Right atrium auricular region (tissue), 2 donors: ENCODE data around the gene RBM6. TPM values are rescaled to one million over a fixed set of nuclear protein-coding genes. Genes with fewer than 3 reads are reported as not detected.
"Not testable (repeated sequence)": the region's sequence is repeated elsewhere in the genome, so short reads cannot be mapped to it uniquely, and the experiment has no call there.

Source experiments
- DNase-seq: peaks from one replicate; pipeline ENCODE4 v3.0.0-alpha.2; 2019; ENCODE audit warnings: low spot score
- H3K27ac ChIP-seq, 2 donors: fragments of 200-600 bp; sonication (generic); 1 replicate in 1 of 2; 2 replicates in 1 of 2; pipeline ENCODE4 v1.5.1; 2016 to 2019
- H3K27me3 ChIP-seq, 2 donors: fragments of 200-600 bp; sonication (generic); one replicate each; pipeline versions ENCODE4 v1.5.1 to v1.6.0; 2017 to 2019
- H3K36me3 ChIP-seq: fragments of 200-600 bp; sonication (generic); one replicate; pipeline ENCODE4 v1.5.1; 2016
- H3K4me1 ChIP-seq, 2 donors: fragments of 200-600 bp; sonication (generic); one replicate each; pipeline versions ENCODE4 v1.5.1 to v1.6.0; 2017 to 2019
- H3K4me3 ChIP-seq, 2 donors: fragments of 200-600 bp; sonication (generic); 1 replicate in 1 of 2; 2 replicates in 1 of 2; pipeline ENCODE4 v1.5.1; 2017 to 2019; ENCODE audit warnings: mild to moderate bottlenecking in 1 of 2, moderate library complexity in 1 of 2
- H3K9me3 ChIP-seq, 2 donors: fragments of 200-600 bp; sonication (generic); one replicate each; pipeline ENCODE4 v1.5.1; 2019
- total RNA-seq, 2 donors: library from RNA; depleted of rRNA; stranded (reverse); fragments of >200 nt; gene quantifications; one replicate each; pipeline ENCODE4 v1.1.0, GENCODE V29; 2016
- TF ChIP-seq, protein P1 (sequence below), 2 donors: fragments of 200-600 bp; sonication (generic); IDR thresholded peaks; one replicate each; pipeline ENCODE4 v1.5.1; 2019; ENCODE audit warnings: antibody characterized with exemption in 2 of 2

RBM6 gene
- total RNA-seq, 2 donors from 2014 or later = 34.6 to 38.0 TPM

DNA sequence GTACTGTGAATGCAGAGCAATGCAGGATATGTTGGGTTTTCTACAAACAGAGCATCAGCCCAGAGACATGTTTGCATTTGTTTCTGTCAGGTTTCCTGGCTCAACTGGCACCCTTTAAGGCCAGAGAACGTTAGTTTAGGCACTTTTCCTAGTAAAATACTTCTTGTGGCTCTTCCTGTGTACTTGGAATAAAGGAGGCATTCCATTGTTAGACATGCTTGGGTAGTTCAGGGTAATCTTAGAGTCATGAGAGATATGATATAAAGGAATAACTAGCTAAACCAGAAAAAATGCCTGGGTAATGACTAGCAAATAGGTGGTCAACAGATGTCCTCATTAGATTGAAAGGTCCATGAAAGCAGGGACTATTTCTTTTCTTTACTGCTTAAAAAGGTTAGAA is 88.4 kb downstream of the RBM6 start:
- Histone ChIP-seq H3K27ac (no peak overlapping the region), H3K4me3 (no peak overlapping the region), H3K36me3 (no peaks in the 10 kb centered on the region), H3K9me3 (no peaks in the 10 kb centered on the region), H3K27me3 (no peaks in the 10 kb centered on the region), H3K4me1 (no peaks in the 10 kb centered on the region)
- TF ChIP-seq, protein P1, sequence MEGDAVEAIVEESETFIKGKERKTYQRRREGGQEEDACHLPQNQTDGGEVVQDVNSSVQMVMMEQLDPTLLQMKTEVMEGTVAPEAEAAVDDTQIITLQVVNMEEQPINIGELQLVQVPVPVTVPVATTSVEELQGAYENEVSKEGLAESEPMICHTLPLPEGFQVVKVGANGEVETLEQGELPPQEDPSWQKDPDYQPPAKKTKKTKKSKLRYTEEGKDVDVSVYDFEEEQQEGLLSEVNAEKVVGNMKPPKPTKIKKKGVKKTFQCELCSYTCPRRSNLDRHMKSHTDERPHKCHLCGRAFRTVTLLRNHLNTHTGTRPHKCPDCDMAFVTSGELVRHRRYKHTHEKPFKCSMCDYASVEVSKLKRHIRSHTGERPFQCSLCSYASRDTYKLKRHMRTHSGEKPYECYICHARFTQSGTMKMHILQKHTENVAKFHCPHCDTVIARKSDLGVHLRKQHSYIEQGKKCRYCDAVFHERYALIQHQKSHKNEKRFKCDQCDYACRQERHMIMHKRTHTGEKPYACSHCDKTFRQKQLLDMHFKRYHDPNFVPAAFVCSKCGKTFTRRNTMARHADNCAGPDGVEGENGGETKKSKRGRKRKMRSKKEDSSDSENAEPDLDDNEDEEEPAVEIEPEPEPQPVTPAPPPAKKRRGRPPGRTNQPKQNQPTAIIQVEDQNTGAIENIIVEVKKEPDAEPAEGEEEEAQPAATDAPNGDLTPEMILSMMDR (IDR thresholded peaks at IDR 0.05) = no peak
- DNase-seq = peak; percentile 1

DNA sequence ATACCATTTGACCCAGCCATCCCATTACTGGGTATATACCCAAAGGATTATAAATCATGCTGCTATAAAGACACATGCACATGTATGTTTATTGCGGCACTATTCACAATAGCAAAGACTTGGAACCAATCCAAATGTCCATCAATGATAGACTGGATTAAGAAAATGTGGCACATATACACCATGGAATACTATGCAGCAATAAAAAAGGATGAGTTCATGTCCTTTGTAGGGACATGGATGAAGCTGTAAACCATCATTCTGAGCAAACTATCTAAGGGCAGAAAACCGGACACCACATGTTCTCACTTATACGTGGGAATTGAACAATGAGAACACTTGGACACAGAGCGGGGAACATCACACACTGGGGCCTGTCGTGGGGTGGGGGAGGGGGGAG is 91.3 kb downstream of the RBM6 start:
- not testable (repeated sequence) for H3K27me3 ChIP-seq, H3K4me1 ChIP-seq, H3K36me3 ChIP-seq, H3K27ac ChIP-seq, DNase-seq, H3K4me3 ChIP-seq, H3K9me3 ChIP-seq

GRCh38 chr3:50044976-50045375 is 105.0 kb downstream of the RBM6 start:
- Histone ChIP-seq H3K36me3 (peaks cover 16% of the 10 kb centered on the region), H3K9me3 (no peaks in the 10 kb centered on the region), H3K27ac (no peak overlapping the region), H3K4me1 (no peaks in the 10 kb centered on the region), H3K4me3 (no peak overlapping the region), H3K27me3 (no peaks in the 10 kb centered on the region)
- TF ChIP-seq, protein P1 (IDR thresholded peaks at IDR 0.05) = no peak
- DNase-seq = no peak

DNA sequence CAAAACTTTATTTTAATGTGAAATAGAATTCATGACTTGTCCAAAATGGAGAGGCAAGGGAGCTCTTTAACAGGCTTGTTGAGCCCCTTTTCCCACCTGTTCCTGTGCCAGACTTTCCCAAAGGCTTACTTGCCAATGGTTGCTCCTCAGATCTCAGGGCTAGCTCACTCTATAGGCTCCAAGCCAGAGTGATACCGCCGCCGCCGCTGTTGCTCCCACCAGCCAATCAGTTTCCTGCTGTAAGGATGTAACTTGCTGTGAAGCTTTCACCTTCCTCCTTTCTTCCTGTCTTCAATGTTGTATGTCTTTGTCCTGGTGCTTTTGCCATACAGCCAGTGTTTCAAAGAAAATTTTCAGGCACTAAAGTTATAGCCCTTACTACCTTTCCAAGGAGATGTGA is 107.5 kb downstream of the RBM6 start:
- Histone ChIP-seq H3K4me1 (no peaks in the 10 kb centered on the region), H3K36me3 (peaks cover 16% of the 10 kb centered on the region), H3K27ac (no peak overlapping the region), H3K9me3 (no peaks in the 10 kb centered on the region), H3K27me3 (no peaks in the 10 kb centered on the region), H3K4me3 (no peak overlapping the region)
- no peak for DNase-seq
- TF ChIP-seq, protein P1 (IDR thresholded peaks at IDR 0.05) = no peak

GRCh38 chr3:50050361-50050760 is 110.4 kb downstream of the RBM6 start:
- no peaks in the 10 kb centered on the region for H3K4me1 ChIP-seq
- H3K36me3 ChIP-seq = peaks cover 40% of the 10 kb centered on the region
- no peak for DNase-seq
- no peak overlapping the region for H3K27ac ChIP-seq
- no peaks in the 10 kb centered on the region for H3K9me3 ChIP-seq
- no peak overlapping the region for H3K4me3 ChIP-seq
- TF ChIP-seq, protein P1 (IDR thresholded peaks at IDR 0.05) = no peak
- no peaks in the 10 kb centered on the region for H3K27me3 ChIP-seq

DNA sequence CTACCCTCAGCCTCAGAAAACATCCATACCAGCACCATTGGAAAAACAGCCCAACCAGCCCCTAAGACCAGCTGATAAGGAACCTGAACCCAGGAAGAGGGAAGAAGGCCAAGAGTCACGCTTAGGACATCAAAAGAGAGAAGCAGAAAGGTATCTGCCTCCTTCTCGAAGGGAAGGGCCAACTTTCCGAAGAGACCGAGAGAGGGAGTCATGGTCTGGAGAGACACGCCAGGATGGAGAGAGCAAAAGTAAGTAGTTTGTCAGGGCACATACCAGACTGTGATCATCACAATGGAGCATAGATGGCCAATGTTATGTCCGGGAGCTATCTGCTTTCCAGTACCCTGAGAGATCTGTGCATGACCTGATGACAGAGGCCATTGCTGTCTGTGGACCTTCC is 117.8 kb downstream of the RBM6 start:
- Histone ChIP-seq H3K27ac (no peak overlapping the region), H3K36me3 (peaks cover 93% of the 10 kb centered on the region), H3K9me3 (no peaks in the 10 kb centered on the region), H3K4me3 (no peak overlapping the region), H3K27me3 (no peaks in the 10 kb centered on the region), H3K4me1 (no peaks in the 10 kb centered on the region)
- TF ChIP-seq, protein P1 (IDR thresholded peaks at IDR 0.05) = no peak
- no peak for DNase-seq
